Measurements from ENCODE around the gene MSMO1.
A peak's percentile ranks its signal among the peaks of the same experiment; 100 is the strongest.

MSMO1 gene

DNA sequence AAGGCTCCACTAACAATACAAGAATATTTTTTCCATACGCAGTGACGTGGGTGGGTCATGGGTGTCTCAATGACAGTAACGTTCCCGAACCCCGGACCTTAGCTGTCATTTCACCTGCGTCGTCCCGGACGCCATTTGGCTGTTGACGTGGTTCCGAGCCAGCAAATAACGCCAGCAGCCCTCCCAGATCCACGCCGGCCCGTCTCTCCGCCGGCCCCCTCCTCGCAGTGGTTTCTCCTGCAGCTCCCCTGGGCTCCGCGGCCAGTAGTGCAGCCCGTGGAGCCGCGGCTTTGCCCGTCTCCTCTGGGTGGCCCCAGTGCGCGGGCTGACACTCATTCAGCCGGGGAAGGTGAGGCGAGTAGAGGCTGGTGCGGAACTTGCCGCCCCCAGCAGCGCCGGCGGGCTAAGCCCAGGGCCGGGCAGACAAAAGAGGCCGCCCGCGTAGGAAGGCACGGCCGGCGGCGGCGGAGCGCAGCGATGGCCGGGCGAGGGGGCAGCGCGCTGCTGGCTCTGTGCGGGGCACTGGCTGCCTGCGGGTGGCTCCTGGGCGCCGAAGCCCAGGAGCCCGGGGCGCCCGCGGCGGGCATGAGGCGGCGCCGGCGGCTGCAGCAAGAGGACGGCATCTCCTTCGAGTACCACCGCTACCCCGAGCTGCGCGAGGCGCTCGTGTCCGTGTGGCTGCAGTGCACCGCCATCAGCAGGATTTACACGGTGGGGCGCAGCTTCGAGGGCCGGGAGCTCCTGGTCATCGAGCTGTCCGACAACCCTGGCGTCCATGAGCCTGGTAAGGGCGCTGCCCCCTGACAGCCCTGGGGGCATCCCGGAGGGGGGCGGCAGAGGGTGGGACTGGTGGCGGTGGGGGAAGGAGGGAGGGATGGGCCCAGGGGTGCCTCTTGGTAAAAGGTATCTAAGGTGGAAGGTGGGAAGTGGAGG, 51.5 kb downstream of the MSMO1 start, which contains the start of gene CPE:
Gene CPE, plus strand, starts transcription at position 264 of the 933 bp plus-strand sequence. Its CDS starts 214 bp downstream, at position 478.
- Histone ChIP-seq H3K4me1 (peaks cover 0 to 36% (median 4%) of the 10 kb centered on the region in 4 donors), H3K27ac (peak within 1 kb of the TSS; percentile 90 to 91), H3K4me3 (peak within 1 kb of the TSS; percentile 68 to 80), H3K9me3 (peaks cover 0 to 6% (median 0%) of the 10 kb centered on the region in 3 donors), H3K27me3 (no peaks in the 10 kb centered on the region), H3K36me3 (no peaks in the 10 kb centered on the region)
- DNase-seq = peak; percentile 83 to 93
- intact Hi-C loops (cut with DNase I; ENCODE audit: low total_unique reads) = loop anchor here (5.0 to 10.0 kb wide), 2 partner anchors 54 to 83 kb away; partner anchors contain the start of gene MSMO1
- TF ChIP-seq, protein P1, sequence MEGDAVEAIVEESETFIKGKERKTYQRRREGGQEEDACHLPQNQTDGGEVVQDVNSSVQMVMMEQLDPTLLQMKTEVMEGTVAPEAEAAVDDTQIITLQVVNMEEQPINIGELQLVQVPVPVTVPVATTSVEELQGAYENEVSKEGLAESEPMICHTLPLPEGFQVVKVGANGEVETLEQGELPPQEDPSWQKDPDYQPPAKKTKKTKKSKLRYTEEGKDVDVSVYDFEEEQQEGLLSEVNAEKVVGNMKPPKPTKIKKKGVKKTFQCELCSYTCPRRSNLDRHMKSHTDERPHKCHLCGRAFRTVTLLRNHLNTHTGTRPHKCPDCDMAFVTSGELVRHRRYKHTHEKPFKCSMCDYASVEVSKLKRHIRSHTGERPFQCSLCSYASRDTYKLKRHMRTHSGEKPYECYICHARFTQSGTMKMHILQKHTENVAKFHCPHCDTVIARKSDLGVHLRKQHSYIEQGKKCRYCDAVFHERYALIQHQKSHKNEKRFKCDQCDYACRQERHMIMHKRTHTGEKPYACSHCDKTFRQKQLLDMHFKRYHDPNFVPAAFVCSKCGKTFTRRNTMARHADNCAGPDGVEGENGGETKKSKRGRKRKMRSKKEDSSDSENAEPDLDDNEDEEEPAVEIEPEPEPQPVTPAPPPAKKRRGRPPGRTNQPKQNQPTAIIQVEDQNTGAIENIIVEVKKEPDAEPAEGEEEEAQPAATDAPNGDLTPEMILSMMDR (IDR thresholded peaks at IDR 0.05) = peak; percentile 69 to 80

DNA sequence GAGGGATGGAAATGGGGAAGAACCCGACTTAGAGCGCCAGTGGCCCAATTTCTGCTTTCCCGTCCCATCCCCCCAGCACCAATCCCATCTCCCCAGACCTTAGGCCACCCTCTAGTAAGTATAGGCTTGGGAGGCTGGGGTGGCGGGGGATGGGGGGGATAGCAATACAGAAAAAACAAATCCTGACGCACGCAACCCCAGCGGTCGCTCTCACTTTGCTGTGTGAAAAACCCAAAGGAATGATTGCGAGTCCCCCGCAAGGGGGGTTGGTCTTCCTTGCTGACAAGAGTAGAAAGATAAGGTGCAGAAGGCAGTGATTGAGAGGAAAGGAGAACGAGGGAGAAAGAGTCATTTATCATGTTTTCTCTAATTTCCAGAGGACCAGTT, 52.2 kb downstream of the MSMO1 start:
- H3K9me3 ChIP-seq = peaks cover 0 to 5% (median 0%) of the 10 kb centered on the region in 3 donors
- TF ChIP-seq, protein P1 (IDR thresholded peaks at IDR 0.05) = no peak
- H3K27me3 ChIP-seq = no peaks in the 10 kb centered on the region
- intact Hi-C loops (cut with DNase I; ENCODE audit: low total_unique reads) = loop anchor here (5.0 to 10.0 kb wide), 2 partner anchors 55 to 83 kb away; partner anchors contain the start of gene MSMO1
- H3K36me3 ChIP-seq = no peaks in the 10 kb centered on the region
- peak overlapping the region; percentile 90 to 91 for H3K27ac ChIP-seq
- peak; percentile 31 to 71 for DNase-seq
- H3K4me3 ChIP-seq = peak overlapping the region; percentile 68 to 80
- H3K4me1 ChIP-seq = peaks cover 0 to 43% (median 5%) of the 10 kb centered on the region in 4 donors

DNA sequence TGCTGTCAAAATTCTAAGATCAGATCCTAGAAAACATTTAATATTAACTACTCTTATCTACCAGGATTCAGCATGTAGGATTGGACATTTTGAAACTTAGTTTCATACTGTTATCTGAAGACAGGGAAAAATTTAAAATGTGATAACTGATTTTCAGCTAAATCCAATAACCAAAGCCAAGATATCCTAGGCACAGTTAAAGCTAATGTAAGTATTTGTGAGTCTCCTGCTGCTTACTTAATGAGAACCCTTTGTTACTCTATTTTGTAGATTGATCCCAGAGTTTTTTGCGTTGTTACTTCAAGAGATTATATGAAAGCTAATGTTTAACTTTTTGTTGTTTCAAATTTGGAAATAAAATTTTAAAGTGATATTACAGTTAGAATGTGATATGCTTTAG, 53.3 kb downstream of the MSMO1 start:
- Histone ChIP-seq H3K9me3 (no peaks in the 10 kb centered on the region), H3K36me3 (no peaks in the 10 kb centered on the region), H3K27ac (peak overlapping the region; percentile 90 to 91), H3K4me1 (peaks cover 0 to 54% (median 12%) of the 10 kb centered on the region in 4 donors), H3K4me3 (peak overlapping the region; percentile 68 to 80), H3K27me3 (no peaks in the 10 kb centered on the region)
- no peak for DNase-seq
- intact Hi-C loops (cut with DNase I; ENCODE audit: low total_unique reads) = no loop called here
- TF ChIP-seq, protein P1 (IDR thresholded peaks at IDR 0.05) = no peak

DNA sequence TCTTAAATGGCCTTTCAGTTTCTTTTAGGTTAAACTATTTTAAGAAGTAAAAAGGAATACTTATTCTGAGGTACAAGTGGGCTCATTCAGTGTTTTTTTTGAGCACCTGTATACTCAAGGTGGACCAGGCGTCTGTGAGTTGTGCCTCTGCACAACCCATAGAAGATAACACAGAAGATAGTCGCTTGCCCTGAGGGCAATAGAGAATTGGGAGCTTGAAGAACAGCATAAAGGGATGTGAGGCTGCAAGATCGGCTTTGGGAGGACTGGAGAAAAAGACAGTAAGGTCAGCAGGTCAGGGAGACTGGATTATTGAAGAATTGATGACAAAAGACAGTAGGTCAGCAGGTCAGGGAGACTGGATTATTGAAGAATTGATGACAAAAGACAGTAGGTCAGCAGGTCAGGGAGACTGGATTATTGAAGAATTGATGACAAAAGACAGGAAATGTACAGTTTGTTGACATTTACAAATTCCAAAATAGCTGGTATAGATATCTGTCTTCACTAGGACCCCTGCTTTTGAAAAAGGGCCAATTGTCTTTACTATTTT, 54.4 kb downstream of the MSMO1 start:
- H3K4me3 ChIP-seq = peak overlapping the region; percentile 68 to 80
- no peaks in the 10 kb centered on the region for H3K9me3 ChIP-seq
- no peaks in the 10 kb centered on the region for H3K36me3 ChIP-seq
- no peak for DNase-seq
- intact Hi-C loops (cut with DNase I; ENCODE audit: low total_unique reads) = no loop called here
- peaks cover 0 to 64% (median 15%) of the 10 kb centered on the region in 4 donors for H3K4me1 ChIP-seq
- TF ChIP-seq, protein P1 (IDR thresholded peaks at IDR 0.05) = no peak
- H3K27ac ChIP-seq = peak overlapping the region; percentile 90 to 91
- no peaks in the 10 kb centered on the region for H3K27me3 ChIP-seq

DNA sequence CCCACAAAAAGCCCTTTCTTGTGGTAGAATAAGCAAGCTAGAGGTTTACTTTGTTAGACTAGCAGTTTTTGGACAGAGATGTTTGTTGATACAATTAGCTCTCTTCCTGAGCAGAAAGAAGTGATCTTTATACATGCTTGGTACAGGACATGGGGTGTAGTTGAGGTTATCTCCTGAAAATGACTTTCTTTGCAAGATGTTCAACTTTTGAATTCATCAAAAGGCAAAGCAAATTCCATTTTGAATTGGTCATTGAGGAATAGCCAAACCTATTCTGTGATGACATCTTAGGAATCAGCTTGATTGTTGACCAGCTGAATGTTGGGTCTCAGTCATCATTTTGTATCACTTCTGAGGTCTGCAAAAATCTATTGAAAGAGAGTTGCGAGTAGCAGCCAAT, 55.2 kb downstream of the MSMO1 start:
- Histone ChIP-seq H3K36me3 (no peaks in the 10 kb centered on the region), H3K4me1 (peaks cover 0 to 72% (median 17%) of the 10 kb centered on the region in 4 donors), H3K27me3 (no peaks in the 10 kb centered on the region), H3K27ac (peak overlapping the region; percentile 90 to 91), H3K9me3 (no peaks in the 10 kb centered on the region), H3K4me3 (no peak overlapping the region)
- DNase-seq = no peak
- intact Hi-C loops (cut with DNase I; ENCODE audit: low total_unique reads) = no loop called here
- TF ChIP-seq, protein P1 (IDR thresholded peaks at IDR 0.05) = no peak
